ENCODE results near the gene GLP2R.

GLP2R gene

DNA sequence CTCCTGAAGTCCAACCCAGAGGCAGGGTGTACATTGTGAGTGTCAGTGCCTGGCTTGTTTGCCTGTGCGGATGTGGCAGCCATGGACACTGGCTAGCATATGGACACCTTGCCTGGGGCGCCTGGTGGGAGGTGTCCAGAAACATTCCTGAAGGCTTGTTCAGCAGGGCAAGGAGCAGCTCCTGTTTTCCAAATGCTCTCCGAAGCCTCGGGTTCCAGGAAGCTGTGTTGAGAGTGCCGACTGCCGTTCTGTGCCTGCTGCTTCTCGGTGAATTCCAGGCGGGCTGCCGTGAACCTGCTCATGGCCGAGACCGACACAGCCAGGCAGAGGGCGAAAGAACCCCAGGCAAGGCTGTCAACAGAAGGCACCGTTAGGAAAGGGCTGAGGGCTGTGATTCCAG lies 23.4 kb upstream of the GLP2R start:
- TF ChIP-seq, protein P1, sequence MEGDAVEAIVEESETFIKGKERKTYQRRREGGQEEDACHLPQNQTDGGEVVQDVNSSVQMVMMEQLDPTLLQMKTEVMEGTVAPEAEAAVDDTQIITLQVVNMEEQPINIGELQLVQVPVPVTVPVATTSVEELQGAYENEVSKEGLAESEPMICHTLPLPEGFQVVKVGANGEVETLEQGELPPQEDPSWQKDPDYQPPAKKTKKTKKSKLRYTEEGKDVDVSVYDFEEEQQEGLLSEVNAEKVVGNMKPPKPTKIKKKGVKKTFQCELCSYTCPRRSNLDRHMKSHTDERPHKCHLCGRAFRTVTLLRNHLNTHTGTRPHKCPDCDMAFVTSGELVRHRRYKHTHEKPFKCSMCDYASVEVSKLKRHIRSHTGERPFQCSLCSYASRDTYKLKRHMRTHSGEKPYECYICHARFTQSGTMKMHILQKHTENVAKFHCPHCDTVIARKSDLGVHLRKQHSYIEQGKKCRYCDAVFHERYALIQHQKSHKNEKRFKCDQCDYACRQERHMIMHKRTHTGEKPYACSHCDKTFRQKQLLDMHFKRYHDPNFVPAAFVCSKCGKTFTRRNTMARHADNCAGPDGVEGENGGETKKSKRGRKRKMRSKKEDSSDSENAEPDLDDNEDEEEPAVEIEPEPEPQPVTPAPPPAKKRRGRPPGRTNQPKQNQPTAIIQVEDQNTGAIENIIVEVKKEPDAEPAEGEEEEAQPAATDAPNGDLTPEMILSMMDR (IDR thresholded peaks at IDR 0.05; ENCODE audit: low read depth, low read length, missing control alignments): no peak
- DNase-seq (ENCODE audit: low read depth): no peak
- no peak overlapping the region for H3K4me3 ChIP-seq (ENCODE audit: low read depth, low read length)

DNA sequence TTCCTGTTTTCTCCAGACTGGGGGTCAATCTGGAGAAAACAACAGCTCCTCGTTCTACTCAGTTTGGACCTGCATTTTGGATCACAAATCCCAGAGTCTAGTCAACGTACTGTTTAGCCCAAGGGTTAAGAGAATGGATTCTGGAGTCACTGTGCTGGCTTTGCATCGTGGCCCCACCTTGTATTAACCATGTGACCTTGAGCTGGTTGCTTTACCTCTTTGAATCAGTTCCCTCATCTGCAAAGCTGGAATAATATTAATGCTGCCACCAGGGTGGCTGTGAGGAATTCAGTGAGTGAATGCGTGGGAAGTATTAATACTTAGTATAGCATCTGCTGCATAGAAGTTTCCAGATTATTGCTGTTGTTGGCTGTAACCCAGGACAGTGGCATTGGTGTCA lies 23.0 kb upstream of the GLP2R start:
- no peak for DNase-seq (ENCODE audit: low read depth)
- TF ChIP-seq, protein P1 (IDR thresholded peaks at IDR 0.05; ENCODE audit: low read depth, low read length, missing control alignments): no peak
- no peak overlapping the region for H3K4me3 ChIP-seq (ENCODE audit: low read depth, low read length)

DNA sequence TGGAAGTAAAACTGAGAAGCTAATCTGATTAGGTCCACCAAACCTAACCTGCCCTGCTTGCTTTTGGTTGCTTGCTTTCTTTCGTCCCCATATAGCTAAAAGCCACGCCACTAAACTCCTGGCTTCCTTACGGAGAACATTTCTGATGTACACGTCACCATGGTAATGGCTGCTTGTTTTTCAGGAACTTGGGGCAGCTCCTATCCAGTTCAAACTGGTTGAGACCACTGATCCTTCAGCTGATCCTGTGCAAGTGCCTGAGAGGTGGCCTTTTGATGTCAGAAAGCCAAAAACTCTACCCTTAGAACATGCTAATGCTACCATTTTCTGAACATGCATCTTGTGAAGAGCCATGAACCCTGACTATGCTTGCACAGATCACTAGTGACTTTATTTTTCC lies 20.0 kb upstream of the GLP2R start:
- H3K4me3 ChIP-seq (ENCODE audit: low read depth, low read length): no peak overlapping the region
- TF ChIP-seq, protein P1 (IDR thresholded peaks at IDR 0.05; ENCODE audit: low read depth, low read length, missing control alignments): no peak
- DNase-seq (ENCODE audit: low read depth): no peak

DNA sequence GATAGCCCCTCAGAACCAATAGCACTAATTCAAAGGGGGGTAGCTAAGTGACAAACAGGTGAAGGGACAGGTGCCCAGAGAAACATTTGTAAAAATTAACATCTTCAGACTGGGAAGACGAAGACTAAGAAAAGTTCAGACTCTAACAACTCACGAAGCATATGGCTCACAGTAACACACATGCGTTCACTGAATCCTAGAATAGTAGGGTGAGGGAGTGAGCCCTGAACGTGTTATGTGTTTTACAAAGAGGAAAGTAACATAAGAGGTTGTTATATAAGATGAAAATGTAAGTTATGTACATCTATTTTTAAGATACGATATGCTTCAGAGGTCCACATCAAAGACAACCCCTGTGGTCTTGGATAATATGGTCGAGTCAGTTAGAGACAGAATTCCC lies 19.0 kb upstream of the GLP2R start:
- TF ChIP-seq, protein P1 (IDR thresholded peaks at IDR 0.05; ENCODE audit: low read depth, low read length, missing control alignments): no peak
- H3K4me3 ChIP-seq (ENCODE audit: low read depth, low read length): no peak overlapping the region
- DNase-seq (ENCODE audit: low read depth): no peak

DNA sequence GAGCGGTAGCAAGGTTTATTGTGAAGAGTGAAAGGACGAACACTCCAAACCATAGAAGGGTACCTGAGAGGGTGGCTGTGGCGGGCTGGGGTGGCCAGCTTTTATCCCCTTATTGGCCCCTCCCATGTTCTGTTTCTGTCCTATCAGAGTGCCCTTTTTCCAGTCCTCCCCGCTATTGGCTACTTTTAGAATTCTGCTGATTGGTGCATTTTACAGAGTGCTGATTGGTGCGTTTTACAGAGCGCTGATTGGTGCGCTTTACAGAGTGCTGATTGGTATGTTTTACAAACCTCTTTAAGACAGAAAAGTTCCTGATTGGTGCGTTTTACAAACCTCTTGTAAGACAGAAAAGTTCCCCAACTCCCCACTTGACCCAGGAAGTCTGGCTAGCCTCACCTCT lies 16.3 kb upstream of the GLP2R start:
- DNase-seq (ENCODE audit: low read depth): no peak
- no peak overlapping the region for H3K4me3 ChIP-seq (ENCODE audit: low read depth, low read length)
- TF ChIP-seq, protein P1 (IDR thresholded peaks at IDR 0.05; ENCODE audit: low read depth, low read length, missing control alignments): no peak

DNA sequence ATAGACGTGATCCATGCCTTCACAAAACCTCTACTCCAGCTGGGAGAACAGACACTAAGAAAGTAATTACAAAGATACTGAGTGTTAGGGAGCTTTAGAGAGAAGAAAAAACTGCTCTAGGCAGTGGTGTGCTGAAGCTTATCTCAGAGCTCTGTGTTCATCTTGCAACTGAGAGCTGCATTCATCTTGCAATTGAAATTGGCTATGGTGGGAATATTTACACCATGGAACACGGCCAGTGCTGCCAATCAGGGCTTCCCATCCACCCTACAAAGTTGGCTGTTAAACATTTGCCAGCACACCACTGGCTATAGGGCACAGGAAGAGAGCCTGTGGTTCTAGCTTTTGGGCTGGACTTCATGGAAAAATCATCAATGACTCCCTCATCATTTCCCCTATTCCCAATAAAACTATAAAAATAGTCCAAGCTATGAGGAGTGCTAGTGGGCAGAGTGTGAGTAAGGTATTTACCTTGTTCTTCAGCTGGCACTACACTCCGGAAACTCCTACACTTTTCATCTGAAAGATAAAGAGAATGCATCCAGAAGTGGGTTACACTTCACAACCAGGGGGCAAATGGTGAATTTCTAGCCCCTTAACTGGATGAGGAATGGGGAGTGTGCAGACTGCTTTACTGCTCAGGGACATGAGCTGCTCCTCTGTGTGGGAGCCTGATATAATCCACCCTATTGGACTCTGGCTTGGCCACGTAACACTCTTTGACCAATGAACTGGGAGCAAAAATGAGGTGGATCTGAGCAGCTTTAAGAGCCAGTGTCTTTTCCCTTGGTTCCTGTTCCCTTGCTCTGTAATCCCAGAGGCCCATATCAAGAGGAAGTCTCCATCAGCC lies 15.4 kb upstream of the GLP2R start:
- no peak for DNase-seq (ENCODE audit: low read depth)
- TF ChIP-seq, protein P1 (IDR thresholded peaks at IDR 0.05; ENCODE audit: low read depth, low read length, missing control alignments): no peak
- no peak overlapping the region for H3K4me3 ChIP-seq (ENCODE audit: low read depth, low read length)

DNA sequence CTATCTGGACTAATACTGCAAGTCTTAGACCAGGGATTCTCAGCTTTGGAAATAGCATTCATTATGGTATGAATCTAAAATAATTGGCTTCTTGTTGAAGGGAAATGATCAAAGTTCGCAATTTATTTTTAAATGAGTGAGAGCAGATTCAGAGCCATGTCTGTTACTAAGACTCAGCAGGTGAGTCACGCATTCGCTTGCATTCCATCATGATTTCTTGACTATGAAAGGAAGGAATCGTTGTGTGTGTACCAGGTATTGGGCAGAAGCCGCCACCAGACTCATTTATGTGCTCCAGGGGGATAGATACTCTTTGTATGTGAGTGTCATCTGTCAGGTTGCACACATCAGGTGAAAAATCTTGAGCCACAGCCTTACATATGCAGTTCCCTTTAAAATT lies 14.6 kb upstream of the GLP2R start:
- no peak for DNase-seq (ENCODE audit: low read depth)
- H3K4me3 ChIP-seq (ENCODE audit: low read depth, low read length): no peak overlapping the region
- TF ChIP-seq, protein P1 (IDR thresholded peaks at IDR 0.05; ENCODE audit: low read depth, low read length, missing control alignments): no peak
